Karpas-422 (cell line): ENCODE measurements around the gene PDSS1. TPM values are rescaled to one million over a fixed set of nuclear protein-coding genes. Genes with fewer than 3 reads are reported as not detected.
"Not testable (repeated sequence)": the region's sequence is repeated elsewhere in the genome, so short reads cannot be mapped to it uniquely, and the experiment has no call there.

ENCODE experiments used
- DNase-seq: peaks from one replicate; pipeline ENCODE4 v3.0.0-alpha.2; 2015
- H2AFZ ChIP-seq: fragments of 200-600 bp; sonication (generic); 2 replicates; pipeline ENCODE4 v1.6.1; 2014; ENCODE audit warnings: antibody characterized with exemption, low read length, mixed read lengths
- H3K27ac ChIP-seq: fragments of 200-600 bp; sonication (generic); 2 replicates; pipeline ENCODE4 v1.5.1; 2014; ENCODE audit warnings: mild to moderate bottlenecking, low read length, moderate library complexity
- H3K27me3 ChIP-seq: fragments of 200-600 bp; sonication (generic); 2 replicates; pipeline ENCODE4 v1.6.1; 2014; ENCODE audit warnings: low read length, mixed read lengths
- H3K36me3 ChIP-seq: fragments of 200-600 bp; sonication (generic); 2 replicates; pipeline ENCODE4 v1.6.1; 2014; ENCODE audit warnings: low read length, mixed read lengths; ENCODE audit not compliant: insufficient read depth
- H3K4me1 ChIP-seq: fragments of 200-600 bp; sonication (generic); 2 replicates; pipeline ENCODE4 v1.6.1; 2014; ENCODE audit warnings: mild to moderate bottlenecking, low read length, mixed read lengths
- H3K4me2 ChIP-seq: fragments of 200-600 bp; sonication (generic); 2 replicates; pipeline ENCODE4 v1.6.1; 2014; ENCODE audit warnings: low read length, low read depth, mild to moderate bottlenecking; ENCODE audit not compliant: poor library complexity, severe bottlenecking
- H3K4me3 ChIP-seq: fragments of 200-600 bp; sonication (generic); 2 replicates; pipeline ENCODE4 v1.5.1; 2014; ENCODE audit warnings: mild to moderate bottlenecking, antibody characterized with exemption, low read length, mixed read lengths
- H3K79me2 ChIP-seq: fragments of 200-600 bp; sonication (generic); 2 replicates; pipeline ENCODE4 v1.6.1; 2014; ENCODE audit warnings: mild to moderate bottlenecking, low read length, mixed read lengths
- H3K9ac ChIP-seq: fragments of 200-600 bp; sonication (generic); 2 replicates; pipeline ENCODE4 v1.6.0; 2014; ENCODE audit warnings: low read length
- H3K9me2 ChIP-seq: fragments of 200-600 bp; sonication (generic), shearing (Covaris generic); replicated peaks from 2 replicates; pipeline ENCODE4 v1.6.0; 2014; ENCODE audit warnings: mild to moderate bottlenecking, low read length, moderate library complexity; ENCODE audit not compliant: insufficient read depth
- H3K9me3 ChIP-seq: fragments of 300-700, 200-600 bp; sonication (generic); 2 replicates; pipeline ENCODE4 v1.6.1; 2014; ENCODE audit warnings: low read length, mixed read lengths
- H4K20me1 ChIP-seq: fragments of 200-600 bp; sonication (generic); 2 replicates; pipeline ENCODE4 v1.6.1; 2014; ENCODE audit warnings: mild to moderate bottlenecking, antibody characterized with exemption, low read length, low read depth; ENCODE audit not compliant: insufficient read depth
- total RNA-seq: library from RNA; depleted of rRNA; stranded (reverse); fragments of >200 nt; shearing (Covaris generic); gene quantifications from 2 replicates; pipeline ENCODE4 v1.2.3, GENCODE V29; 2014; ENCODE audit warnings: low replicate concordance

The PDSS1 gene
- total RNA-seq, 1 experiment from 2014 or later, result 13.6 TPM

GRCh38 chr10:26665080-26666048 is 32.1 kb upstream of the PDSS1 start:
- no peak for DNase-seq
- H3K9me3 ChIP-seq, result no peaks in the 10 kb centered on the region

GRCh38 chr10:26675873-26676257 is 21.6 kb upstream of the PDSS1 start:
- Histone ChIP-seq H3K27me3 (no peaks in the 10 kb centered on the region), H3K4me2 (no peak overlapping the region), H3K9ac (no peak overlapping the region), H3K4me1 (peaks cover 1% of the 10 kb centered on the region; the same call in 1 of the 2 replicates), H4K20me1 (no peaks in the 10 kb centered on the region), H3K27ac (no peak overlapping the region), H3K9me2 (no peaks in the 10 kb centered on the region), H3K9me3 (no peaks in the 10 kb centered on the region), H3K36me3 (no peaks in the 10 kb centered on the region), H3K4me3 (no peak overlapping the region), H3K79me2 (no peaks in the 10 kb centered on the region), H2AFZ (no peak overlapping the region)
- no peak for DNase-seq

More at GRCh38 chr10:26665080-26666048, 32.1 kb upstream of the PDSS1 start:
- Histone ChIP-seq H3K4me1 (no peaks in the 10 kb centered on the region), H3K36me3 (no peaks in the 10 kb centered on the region), H3K4me2 (no peak overlapping the region), H3K9me2 (no peaks in the 10 kb centered on the region), H3K9ac (no peak overlapping the region), H3K79me2 (no peaks in the 10 kb centered on the region), H3K27me3 (no peaks in the 10 kb centered on the region), H2AFZ (no peak overlapping the region), H4K20me1 (no peaks in the 10 kb centered on the region), H3K4me3 (no peak overlapping the region), H3K27ac (no peak overlapping the region)

GRCh38 chr10:26679588-26679987 is 17.9 kb upstream of the PDSS1 start:
- no peak overlapping the region for H3K9ac ChIP-seq

GRCh38 chr10:26681076-26681475 is 16.4 kb upstream of the PDSS1 start:
- no peaks in the 10 kb centered on the region for H3K79me2 ChIP-seq
- no peaks in the 10 kb centered on the region for H3K27me3 ChIP-seq
- no peak overlapping the region for H3K27ac ChIP-seq
- H3K4me2 ChIP-seq, result no peak overlapping the region
- no peak overlapping the region for H3K4me3 ChIP-seq
- no peak for DNase-seq
- H3K9ac ChIP-seq, result no peak overlapping the region
- no peaks in the 10 kb centered on the region for H3K9me2 ChIP-seq
- H3K9me3 ChIP-seq, result no peaks in the 10 kb centered on the region
- peaks cover 17% of the 10 kb centered on the region for H3K4me1 ChIP-seq
- no peaks in the 10 kb centered on the region for H4K20me1 ChIP-seq
- H2AFZ ChIP-seq, result no peak overlapping the region
- H3K36me3 ChIP-seq, result no peaks in the 10 kb centered on the region

More at GRCh38 chr10:26679588-26679987, 17.9 kb upstream of the PDSS1 start:
- no peak overlapping the region for H3K4me2 ChIP-seq
- H4K20me1 ChIP-seq, result no peaks in the 10 kb centered on the region
- H3K4me3 ChIP-seq, result no peak overlapping the region
- H3K9me2 ChIP-seq, result no peaks in the 10 kb centered on the region
- no peaks in the 10 kb centered on the region for H3K79me2 ChIP-seq
- no peak overlapping the region for H3K27ac ChIP-seq
- H3K27me3 ChIP-seq, result no peaks in the 10 kb centered on the region
- DNase-seq, result no peak
- no peaks in the 10 kb centered on the region for H3K9me3 ChIP-seq
- no peaks in the 10 kb centered on the region for H3K36me3 ChIP-seq
- peaks cover 10% of the 10 kb centered on the region for H3K4me1 ChIP-seq
- no peak overlapping the region for H2AFZ ChIP-seq

- not testable (repeated sequence) for H3K36me3 ChIP-seq, H3K79me2 ChIP-seq, H3K4me3 ChIP-seq, H4K20me1 ChIP-seq, H3K4me2 ChIP-seq, DNase-seq, H2AFZ ChIP-seq, H3K27ac ChIP-seq, H3K27me3 ChIP-seq, H3K9me3 ChIP-seq, H3K9ac ChIP-seq, H3K9me2 ChIP-seq
- peaks cover 17% of the 10 kb centered on the region for H3K4me1 ChIP-seq
Observed at GRCh38 chr10:26681971-26682370, 15.5 kb upstream of the PDSS1 start.

GRCh38 chr10:26682931-26683330 is 14.6 kb upstream of the PDSS1 start:
- no peak overlapping the region for H3K4me3 ChIP-seq
- H3K27ac ChIP-seq, result no peak overlapping the region
- H4K20me1 ChIP-seq, result no peaks in the 10 kb centered on the region
- H3K36me3 ChIP-seq, result no peaks in the 10 kb centered on the region
- H2AFZ ChIP-seq, result no peak overlapping the region
- no peaks in the 10 kb centered on the region for H3K79me2 ChIP-seq
- DNase-seq, result no peak
- no peaks in the 10 kb centered on the region for H3K9me2 ChIP-seq
- no peak overlapping the region for H3K9ac ChIP-seq
- H3K27me3 ChIP-seq, result no peaks in the 10 kb centered on the region
- H3K4me1 ChIP-seq, result peaks cover 17% of the 10 kb centered on the region
- no peak overlapping the region for H3K4me2 ChIP-seq
- no peaks in the 10 kb centered on the region for H3K9me3 ChIP-seq

GRCh38 chr10:26684667-26685264 is 12.7 kb upstream of the PDSS1 start:
- H3K27ac ChIP-seq, H4K20me1 ChIP-seq, H3K27me3 ChIP-seq, H3K9ac ChIP-seq, H3K9me3 ChIP-seq, H3K36me3 ChIP-seq, H3K9me2 ChIP-seq, H3K79me2 ChIP-seq, H2AFZ ChIP-seq, H3K4me3 ChIP-seq: not testable (repeated sequence)
- Histone ChIP-seq H3K4me1 (peaks cover 17% of the 10 kb centered on the region), H3K4me2 (peak overlapping the region; percentile 24)
- DNase-seq, result peak; percentile 87

- Histone ChIP-seq H2AFZ (peak overlapping the region; percentile 65; the same call in 1 of the 2 replicates), H3K9me3 (no peaks in the 10 kb centered on the region), H3K36me3 (no peaks in the 10 kb centered on the region), H3K4me3 (no peak overlapping the region), H3K9me2 (no peaks in the 10 kb centered on the region), H3K9ac (peak overlapping the region; percentile 10; the same call in 1 of the 2 replicates), H3K79me2 (no peaks in the 10 kb centered on the region), H3K27ac (no peak overlapping the region), H3K27me3 (no peaks in the 10 kb centered on the region), H4K20me1 (no peaks in the 10 kb centered on the region), H3K4me2 (peak overlapping the region; percentile 24), H3K4me1 (peaks cover 17% of the 10 kb centered on the region)
- DNase-seq, result no peak
Observed at GRCh38 chr10:26685441-26685840, 12.1 kb upstream of the PDSS1 start.
